NB4 (cell line): ENCODE data around the gene AFF3.

Source experiments
- CTCF ChIP-seq: IDR thresholded peaks from one replicate; pipeline ENCODE4 v1.5.1; 2012; ENCODE audit warnings: low read depth, low read length
- TF ChIP-seq, protein P1 (sequence below): IDR thresholded peaks from 2 replicates; pipeline ENCODE4 v1.6.1; 2011; ENCODE audit warnings: low read depth, low read length

DNA sequence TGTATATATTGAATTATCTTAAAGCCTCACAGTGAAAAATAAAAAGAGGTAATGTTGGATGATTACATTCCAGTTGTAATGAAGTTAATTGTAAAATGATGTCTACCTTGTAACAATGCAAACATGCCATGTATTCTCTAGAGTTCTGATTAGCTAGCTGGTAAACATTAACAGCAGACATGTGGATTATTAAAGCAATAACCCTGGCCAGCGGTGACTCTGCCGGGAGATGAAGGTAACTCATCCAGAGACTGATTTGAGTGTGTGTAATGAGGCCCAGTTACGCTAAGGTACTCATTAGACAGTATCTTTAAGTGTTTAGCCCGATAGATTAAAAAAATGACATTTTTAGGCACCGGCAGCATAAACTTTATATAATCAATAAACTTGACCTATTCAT lies 573.0 kb downstream of the AFF3 start:
- TF ChIP-seq, protein P1, sequence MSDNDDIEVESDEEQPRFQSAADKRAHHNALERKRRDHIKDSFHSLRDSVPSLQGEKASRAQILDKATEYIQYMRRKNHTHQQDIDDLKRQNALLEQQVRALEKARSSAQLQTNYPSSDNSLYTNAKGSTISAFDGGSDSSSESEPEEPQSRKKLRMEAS: no peak
- no peak for TF ChIP-seq CTCF
